ENCODE data around the gene DPEP3.

DPEP3 gene

GRCh38 chr16:67979955-67980678, at the start of gene DPEP3:
TSS of gene DPEP3 (minus strand) at chr16:67980499. CDS start at chr16:67980380, 119 bp downstream.
- no peak for TF ChIP-seq CTCF (IDR thresholded peaks at IDR 0.05)
- no peaks in the 10 kb centered on the region for H3K36me3 ChIP-seq
- H3K27me3 ChIP-seq, result peaks cover 0 to 27% of the 10 kb centered on the region in 2 donors
- no peaks in the 10 kb centered on the region for H3K9me3 ChIP-seq
- no peak within 1 kb of the TSS for H3K4me3 ChIP-seq
- intact Hi-C loops (cut with DNase I; ENCODE audit: low total_unique reads), result no loop called here
- no peaks in the 10 kb centered on the region for H3K4me1 ChIP-seq
- no peak for DNase-seq
- H3K27ac ChIP-seq, result no peak within 1 kb of the TSS

- Histone ChIP-seq H3K4me1 (peaks cover 0 to 7% (median 2%) of the 10 kb centered on the region in 4 donors), H3K27me3 (no peaks in the 10 kb centered on the region), H3K27ac (no peak overlapping the region), H3K36me3 (peaks cover 0 to 37% (median 7%) of the 10 kb centered on the region in 3 donors), H3K9me3 (no peaks in the 10 kb centered on the region), H3K4me3 (no peak overlapping the region)
- TF ChIP-seq CTCF (IDR thresholded peaks at IDR 0.05), result no peak
- intact Hi-C loops (cut with DNase I; ENCODE audit: low total_unique reads), result no loop called here
- DNase-seq, result no peak
Measured at GRCh38 chr16:68028996-68029395, 48.7 kb upstream of the DPEP3 start.

GRCh38 chr16:68022728-68023537, 42.6 kb upstream of the DPEP3 start, which contains the start of the genes DDX28 and DUS2:
TSS of gene DDX28 (minus strand) at chr16:68023232. CDS start at chr16:68023202, 30 bp downstream.
TSS of gene DUS2 (plus strand) at chr16:68023284. CDS start at chr16:68038024, 14,740 bp downstream.
- Histone ChIP-seq H3K9me3 (no peaks in the 10 kb centered on the region), H3K4me1 (peaks cover 3 to 29% (median 19%) of the 10 kb centered on the region in 4 donors), H3K27me3 (no peaks in the 10 kb centered on the region), H3K4me3 (peak within 1 kb of the TSS; percentile 73 to 99), H3K27ac (peak within 1 kb of the TSS; percentile 79 to 84), H3K36me3 (peaks cover 0 to 14% (median 3%) of the 10 kb centered on the region in 3 donors)
- DNase-seq, result peak; percentile 89 to 94
- intact Hi-C loops (cut with DNase I; ENCODE audit: low total_unique reads), result no loop called here
- peak in 1 of 2 experiments; percentile 12 for TF ChIP-seq CTCF (IDR thresholded peaks at IDR 0.05)

- Histone ChIP-seq H3K9me3 (no peaks in the 10 kb centered on the region), H3K36me3 (peaks cover 0 to 8% (median 0%) of the 10 kb centered on the region in 3 donors), H3K4me1 (peaks cover 3 to 29% (median 19%) of the 10 kb centered on the region in 4 donors), H3K27me3 (no peaks in the 10 kb centered on the region), H3K27ac (peak overlapping the region; percentile 79 to 84), H3K4me3 (peak overlapping the region; percentile 73 to 99)
- TF ChIP-seq CTCF (IDR thresholded peaks at IDR 0.05), result no peak
- DNase-seq, result no peak
- intact Hi-C loops (cut with DNase I; ENCODE audit: low total_unique reads), result no loop called here
Measured at GRCh38 chr16:68022278-68022727, 42.0 kb upstream of the DPEP3 start.

- no peaks in the 10 kb centered on the region for H3K9me3 ChIP-seq
- intact Hi-C loops (cut with DNase I; ENCODE audit: low total_unique reads), result no loop called here
- TF ChIP-seq CTCF (IDR thresholded peaks at IDR 0.05), result no peak
- no peak overlapping the region for H3K27ac ChIP-seq
- H3K4me3 ChIP-seq, result peak overlapping the region in 1 of 2 donors; percentile 99
- H3K36me3 ChIP-seq, result peaks cover 0 to 7% (median 0%) of the 10 kb centered on the region in 3 donors
- DNase-seq, result no peak
- H3K4me1 ChIP-seq, result peaks cover 3 to 29% (median 19%) of the 10 kb centered on the region in 4 donors
- no peaks in the 10 kb centered on the region for H3K27me3 ChIP-seq
Measured at GRCh38 chr16:68021490-68021889, 41.2 kb upstream of the DPEP3 start.

Data from tibial artery (tissue), 4 donors.